HG02571 (cell line): ENCODE measurements around the gene WDCP.

ENCODE experiments used
- ATAC-seq: cut with Tn5 transposase; IDR thresholded peaks from one replicate; pipeline ENCODE4 v1.9.1; 2021; ENCODE audit warnings: mild to moderate bottlenecking, moderate library complexity; ENCODE audit not compliant: unreplicated experiment

WDCP gene

GRCh38 chr2:24007693-24008092, 39.5 kb downstream of the WDCP start:
- no peak for ATAC-seq

- no peak for ATAC-seq
Measured at GRCh38 chr2:23994567-23994966, 52.6 kb downstream of the WDCP start.

GRCh38 chr2:23993736-23994269, 53.4 kb downstream of the WDCP start:
- no peak for ATAC-seq

GRCh38 chr2:23992931-23993330, 54.3 kb downstream of the WDCP start:
- no peak for ATAC-seq

- no peak for ATAC-seq
Measured at GRCh38 chr2:23988371-23988770, 58.8 kb downstream of the WDCP start.
